NCI-H2081 treated with DMSO at 0.1 percent for 48 hours (cell line): ENCODE measurements around the gene KPNA3.
"Not testable (repeated sequence)": the region's sequence is repeated elsewhere in the genome, so short reads cannot be mapped to it uniquely, and the experiment has no call there.

Source experiments
- DNase-seq: peaks from one replicate; lab custom pipeline; 2025; lab: John Stamatoyannopoulos, UW

The KPNA3 gene

DNA sequence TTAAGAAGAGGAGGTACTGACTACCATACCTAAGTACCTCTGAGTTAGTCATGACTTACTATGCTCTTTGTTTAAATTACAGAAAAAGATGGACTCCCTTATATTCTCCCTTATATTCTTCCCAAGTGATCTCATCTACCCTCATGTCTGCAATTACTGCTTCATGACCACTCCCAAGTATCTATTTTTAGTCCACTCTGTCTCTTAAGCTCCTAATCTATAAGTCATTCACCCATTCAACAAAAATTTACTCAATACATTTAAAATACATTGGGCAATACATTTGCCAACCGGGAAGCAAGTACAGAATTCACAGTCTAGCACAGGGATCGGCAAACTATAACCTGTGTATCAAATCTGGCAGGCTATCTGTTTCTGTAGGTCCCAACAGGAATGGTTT lies 42.6 kb downstream of the KPNA3 start:
- no peak for DNase-seq

DNA sequence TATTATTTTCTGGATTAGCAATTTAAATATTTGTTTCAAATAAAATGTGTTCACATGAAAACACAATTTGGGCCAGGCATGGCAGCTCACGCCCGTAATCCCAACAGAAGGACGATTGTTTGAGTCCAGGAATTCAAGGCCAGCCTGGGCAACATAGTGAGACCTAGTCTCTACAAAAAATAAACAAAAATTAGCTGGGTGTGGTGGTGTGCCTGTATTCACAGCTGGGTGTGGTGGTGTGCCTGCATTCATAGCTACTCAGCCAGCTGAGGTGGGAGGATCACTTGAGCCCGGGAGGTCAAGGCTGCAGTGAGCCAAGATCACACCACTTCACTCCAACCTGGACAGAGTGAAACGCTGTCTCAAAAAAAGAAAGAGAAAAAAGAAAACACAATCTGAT lies 46.4 kb downstream of the KPNA3 start:
- DNase-seq: no peak

DNA sequence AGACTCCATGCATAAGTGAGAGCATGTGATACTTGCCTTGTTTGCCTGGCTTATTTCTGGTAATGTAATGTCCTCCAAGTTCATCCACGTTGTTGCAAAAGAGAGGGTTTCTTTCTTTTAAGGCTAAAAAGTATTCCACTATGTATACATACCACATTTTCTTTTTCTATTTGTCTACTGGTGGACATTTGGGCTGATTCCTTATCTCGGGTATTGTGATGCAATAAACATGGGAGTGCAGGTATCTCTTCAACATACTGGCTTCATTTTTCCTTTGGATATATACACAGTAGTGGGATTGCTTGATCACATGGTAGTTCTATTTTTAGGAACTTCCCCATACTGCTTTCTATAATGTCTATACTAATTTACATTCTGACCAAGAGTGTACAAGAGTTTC lies 51.6 kb downstream of the KPNA3 start:
- no peak for DNase-seq

DNA sequence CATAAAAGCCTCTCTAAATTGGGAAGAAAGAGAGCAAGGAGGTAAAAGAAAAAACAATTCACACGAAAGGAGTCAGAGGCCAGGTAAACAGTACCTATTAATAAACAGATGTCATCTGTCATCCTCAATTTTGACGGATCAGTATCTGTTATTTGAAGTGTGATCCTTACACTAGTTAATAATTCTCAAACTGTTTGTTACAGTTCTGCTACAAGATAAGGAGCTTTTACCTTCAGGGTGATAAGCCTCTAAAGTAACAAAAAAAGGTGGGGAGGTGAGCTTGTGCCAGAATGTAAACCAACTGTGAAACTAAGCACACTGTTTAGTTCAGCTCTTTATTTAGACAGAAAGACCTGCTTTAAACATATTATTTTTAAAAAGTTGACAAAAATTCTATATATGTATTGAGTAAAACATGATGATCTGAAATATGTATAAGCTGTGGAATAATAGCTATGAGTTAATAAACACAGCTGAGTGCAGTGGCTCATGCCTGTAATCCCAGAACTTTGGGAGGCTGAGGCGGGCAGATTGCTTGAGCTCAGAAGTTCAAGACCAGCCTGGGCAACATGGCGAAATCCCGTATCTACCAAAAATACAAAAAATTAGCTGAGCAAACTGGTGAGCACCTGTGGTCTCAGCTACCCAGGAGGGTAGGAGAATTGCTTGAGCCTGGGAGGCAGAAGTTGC lies 52.8 kb downstream of the KPNA3 start:
- no peak for DNase-seq

DNA sequence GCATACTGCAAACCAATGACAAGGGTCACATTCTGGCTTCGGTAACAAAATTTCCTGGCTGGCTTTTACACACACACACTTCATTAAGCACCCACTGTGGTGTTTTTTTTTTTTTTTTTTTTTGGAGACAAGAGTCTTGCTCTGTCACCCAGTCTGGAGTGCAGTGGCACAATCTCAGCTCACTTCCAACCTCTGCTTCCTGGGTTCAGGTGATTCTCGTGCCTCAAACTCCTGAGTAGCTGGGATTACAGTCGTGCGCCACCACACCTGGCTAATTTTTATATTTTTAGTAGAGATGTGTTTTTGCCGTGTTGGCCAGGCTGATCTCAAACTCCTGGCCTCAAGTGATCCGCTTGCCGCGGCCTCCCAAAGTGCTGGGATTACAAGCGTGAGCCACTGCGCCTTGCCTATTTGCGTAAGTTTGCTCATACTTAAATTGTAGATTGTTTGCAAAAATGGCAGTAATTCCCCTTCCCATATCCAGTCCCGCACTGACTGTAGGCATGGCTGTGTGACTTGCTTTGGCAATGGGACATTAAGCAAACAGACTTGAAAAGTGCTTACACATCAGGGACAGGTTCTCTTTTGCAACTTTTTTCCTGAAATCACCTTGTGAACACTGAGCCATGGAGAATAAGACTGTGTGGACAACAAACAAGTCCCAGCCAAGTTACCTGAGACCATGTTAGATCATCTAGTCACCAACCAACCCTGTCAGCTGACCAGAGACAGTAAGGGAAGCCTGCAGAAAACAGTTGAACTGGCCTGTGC lies 59.1 kb downstream of the KPNA3 start:
- no peak for DNase-seq

DNA sequence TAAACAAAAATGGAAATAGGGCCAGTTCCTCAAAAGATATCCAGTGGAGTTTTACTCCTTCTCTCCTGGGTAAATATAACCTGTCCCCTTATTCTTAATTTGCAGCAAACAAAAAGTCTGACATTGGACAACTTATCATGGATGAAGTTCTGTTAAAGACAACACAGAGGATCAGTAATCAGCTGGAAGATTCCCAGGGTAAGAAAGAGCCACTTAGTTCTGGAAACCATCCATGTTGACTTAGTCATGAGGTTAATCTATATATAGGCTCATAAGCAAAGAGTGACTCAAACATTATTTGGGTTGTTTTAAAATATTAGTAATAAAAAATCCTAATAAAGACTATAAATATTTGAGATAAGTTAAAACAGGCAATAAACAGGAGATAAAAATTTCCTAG lies 60.7 kb downstream of the KPNA3 start:
- DNase-seq: no peak

DNA sequence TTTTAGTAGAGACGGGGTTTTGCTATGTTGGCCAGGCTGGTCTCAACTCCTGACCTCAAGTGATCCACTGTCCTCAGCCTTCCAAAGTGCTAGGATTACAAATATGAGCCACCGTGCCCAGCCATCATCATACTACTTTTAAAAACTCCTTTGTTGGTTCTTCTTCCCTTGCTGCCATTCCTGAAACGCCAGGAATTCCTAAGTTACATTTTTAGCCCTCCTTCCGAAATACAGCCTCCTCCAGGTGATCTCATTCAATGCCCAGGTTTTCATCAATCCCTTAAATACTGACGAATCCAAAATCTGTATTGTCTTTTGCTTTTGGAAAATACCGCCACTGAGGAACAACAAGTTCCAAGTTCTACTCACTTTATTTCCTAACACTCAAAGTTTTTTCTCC lies 75.9 kb downstream of the KPNA3 start:
- no peak for DNase-seq

DNA sequence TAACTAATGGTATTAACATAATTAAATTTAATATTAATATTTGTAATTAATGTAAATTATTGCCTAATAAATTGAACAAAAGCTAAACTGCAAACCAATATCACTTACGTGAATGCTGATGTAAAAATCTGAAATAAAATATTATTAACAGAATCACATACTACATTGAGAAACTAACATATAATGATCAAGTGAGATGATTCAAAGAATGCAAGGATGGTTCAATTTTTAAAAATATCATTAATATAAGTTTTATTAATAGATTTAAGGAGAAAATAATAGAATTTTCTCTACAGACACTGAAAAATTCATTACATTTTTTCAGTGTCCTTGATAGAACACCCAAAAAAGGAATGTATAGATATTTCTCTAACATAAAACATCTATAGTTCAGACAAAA lies 77.7 kb downstream of the KPNA3 start:
- DNase-seq: no peak

DNA sequence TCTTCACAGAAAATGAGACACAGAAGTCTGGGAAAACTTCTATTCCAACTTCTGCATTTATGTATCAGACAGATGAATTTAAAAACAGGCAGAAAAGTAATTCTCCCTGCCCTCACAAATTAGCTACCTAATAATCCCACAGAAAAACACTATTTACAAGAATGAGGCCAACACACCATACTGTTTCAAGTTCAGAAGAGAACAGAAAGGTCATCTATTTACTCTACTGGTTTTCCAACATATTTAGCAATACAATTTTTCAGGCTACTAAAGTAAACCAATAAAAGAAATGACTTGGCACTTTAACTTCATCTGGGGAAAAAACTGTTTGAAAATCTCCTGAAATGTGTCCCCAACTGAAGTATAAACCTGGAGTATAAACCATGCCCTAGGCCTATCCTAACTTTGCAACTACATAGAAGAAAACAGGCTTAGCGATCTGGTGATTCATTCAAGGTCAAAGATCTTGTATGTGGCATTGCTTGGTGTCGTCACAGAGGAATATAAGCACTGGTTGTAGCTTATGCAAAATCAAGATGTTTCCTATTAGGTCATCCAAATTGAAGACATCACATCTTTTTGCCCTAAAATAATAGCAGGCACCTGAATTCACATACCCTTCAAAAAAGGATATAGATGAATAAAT lies 81.1 kb downstream of the KPNA3 start:
- no peak for DNase-seq

DNA sequence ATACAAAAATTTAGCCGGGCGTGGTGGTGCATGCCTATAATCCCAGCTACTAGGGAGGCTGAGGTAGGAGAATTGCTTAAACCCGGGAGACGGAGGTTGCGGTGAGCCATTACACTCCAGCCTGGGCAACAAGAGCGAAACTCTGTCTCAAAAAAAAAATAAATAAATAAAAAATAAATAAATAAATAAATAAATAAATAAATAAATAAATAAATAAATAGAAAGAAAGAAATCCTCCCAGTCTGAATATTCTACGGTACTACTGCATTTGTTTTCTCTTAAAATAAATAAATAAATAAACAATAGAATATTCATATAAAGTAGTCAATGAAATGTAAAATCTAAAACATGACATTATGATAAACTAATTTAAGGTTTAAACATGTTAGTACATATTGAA lies 88.2 kb downstream of the KPNA3 start:
- not testable (repeated sequence) for DNase-seq

DNA sequence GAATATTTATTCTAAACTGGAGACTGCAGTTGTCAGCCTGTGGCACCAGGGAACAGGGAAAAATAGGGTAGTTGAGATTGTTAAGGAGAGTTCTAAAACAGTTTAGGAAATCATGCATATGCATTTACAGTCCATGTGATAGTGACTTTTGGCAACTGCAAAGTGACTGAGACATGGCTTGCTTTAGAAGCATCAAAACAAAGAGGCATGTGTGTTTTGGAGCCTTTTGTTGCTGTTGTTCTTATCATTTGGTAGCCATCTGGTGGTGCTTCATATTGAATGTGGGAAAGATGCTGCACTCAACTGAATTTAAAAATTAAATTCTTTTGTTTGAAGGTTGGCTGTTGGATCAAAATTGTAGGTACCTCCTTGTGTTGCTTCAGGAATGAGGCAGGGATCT lies 91.0 kb downstream of the KPNA3 start:
- DNase-seq: no peak

DNA sequence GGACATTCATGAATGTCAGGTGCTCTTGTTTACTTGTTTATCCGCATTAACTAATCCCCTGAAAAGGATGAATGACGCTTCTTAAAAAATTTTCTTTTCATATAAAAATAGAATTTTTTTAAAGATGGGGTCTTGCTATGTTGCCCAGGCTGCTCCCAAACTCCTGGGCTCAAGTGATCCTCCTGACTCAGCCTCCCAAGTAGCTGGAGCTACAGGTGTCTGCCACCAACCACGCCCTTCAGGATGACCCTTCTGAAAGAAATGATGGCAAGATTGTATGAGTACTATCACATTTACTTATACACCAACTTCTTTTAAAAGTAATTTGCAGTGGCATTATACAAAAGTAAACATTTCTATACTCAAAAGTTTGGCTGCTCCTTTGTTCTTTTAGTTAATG lies 95.0 kb downstream of the KPNA3 start:
- DNase-seq: no peak

DNA sequence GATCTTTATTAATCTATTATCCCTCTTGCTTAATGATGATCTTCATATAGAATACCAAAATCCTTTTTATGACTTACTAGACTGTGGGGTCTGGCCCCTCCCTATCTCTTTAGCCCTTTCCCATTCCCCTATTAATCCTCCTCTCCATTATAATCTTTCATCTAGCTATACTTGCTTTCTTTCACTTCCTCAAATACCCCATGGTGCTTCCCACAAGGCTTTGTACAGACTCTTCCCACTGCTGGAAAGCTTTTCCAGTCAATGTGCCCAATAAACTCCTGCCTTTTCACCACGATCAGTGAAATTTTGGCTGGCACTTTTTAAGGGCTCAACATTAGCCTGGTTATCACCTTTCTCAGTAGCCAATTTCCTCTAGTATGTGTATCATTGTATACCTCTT lies 98.0 kb downstream of the KPNA3 start:
- no peak for DNase-seq

DNA sequence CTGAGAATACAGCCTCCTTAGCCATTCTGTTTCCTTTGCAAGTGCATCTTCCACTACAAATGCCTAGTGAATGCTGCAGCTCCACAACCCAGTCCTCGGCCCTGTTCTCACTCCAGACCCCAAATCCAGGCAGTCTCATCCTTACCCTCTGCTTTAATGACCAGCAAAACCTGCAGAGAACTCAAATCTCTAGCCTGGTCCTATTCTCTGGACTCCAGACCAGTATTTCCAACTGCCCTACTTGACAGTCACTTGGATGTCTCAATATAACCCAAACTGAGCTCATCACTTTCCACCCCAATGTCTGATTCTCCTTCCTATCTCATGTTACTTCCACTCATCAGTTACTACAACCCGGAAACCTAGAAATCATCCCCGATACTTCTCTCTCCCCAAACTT lies 98.6 kb downstream of the KPNA3 start:
- DNase-seq: no peak

DNA sequence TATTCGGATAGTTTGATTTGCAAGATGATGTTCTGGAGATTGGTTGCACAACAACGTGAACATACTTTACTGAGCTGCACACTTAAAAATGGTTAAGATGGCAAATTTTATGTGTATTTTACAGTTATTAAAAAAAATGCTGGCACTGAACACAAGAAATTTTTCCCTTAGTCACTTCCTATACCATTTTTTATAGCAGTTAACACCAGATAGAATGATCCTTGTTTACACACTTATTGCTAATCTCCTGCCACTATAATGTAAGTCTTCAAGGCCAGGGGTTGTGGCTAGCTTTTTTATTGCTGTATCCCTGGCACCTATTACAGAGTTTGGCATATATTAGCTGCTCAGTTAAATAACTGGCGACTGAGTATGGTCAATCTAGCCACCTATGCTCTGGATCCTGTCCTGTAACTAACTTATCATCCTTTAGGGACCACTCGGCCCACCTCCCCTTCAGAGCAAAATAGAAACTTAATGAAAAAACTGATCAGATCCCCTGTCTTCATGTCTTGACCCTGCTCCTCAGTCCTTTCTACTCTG lies 99.2 kb downstream of the KPNA3 start:
- DNase-seq: no peak

DNA sequence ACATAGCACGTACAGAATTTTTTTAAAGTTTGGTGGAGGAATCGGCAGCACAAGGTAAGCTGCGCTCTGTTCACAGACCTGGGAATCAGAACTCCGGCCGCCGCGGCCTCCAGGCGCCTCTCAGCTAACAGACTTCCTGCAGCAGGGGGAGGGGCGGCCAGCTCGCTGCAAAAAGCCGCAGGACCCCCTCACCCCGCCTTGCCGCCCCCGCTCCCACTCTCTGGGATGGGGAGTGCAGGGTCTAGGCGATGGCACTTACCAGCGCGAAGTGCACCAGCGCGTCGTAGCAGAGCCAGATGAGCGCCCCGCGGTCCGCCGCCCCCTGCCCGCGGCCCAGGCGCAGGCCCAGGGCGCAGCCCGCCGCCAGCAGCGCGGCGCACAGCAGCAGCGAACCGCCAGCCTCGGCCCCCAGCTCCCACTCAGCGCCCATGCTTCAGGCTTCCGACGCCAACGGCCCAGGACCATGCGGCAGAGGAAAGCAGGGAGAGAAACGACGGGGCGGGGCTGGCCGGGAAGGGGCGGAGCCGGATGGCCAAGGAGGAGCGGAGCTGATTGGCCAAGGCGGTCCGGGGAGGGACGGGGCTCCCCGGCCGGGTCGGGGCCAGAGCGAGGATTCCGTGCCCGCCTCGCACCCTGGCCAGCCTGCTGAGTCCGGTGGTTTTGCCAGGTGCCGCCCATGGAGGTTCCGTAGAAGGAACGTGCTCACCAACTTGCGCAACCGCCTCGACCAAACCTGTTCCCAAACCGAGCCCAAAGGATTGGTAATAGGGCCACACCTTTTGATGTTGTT lies 101.3 kb downstream of the KPNA3 start, which contains the start of gene EBPL:
Gene EBPL, minus strand, starts transcription at position 492 of the 790 bp plus-strand sequence. Its CDS starts 62 bp downstream, at position 430.
- DNase-seq: no peak

DNA sequence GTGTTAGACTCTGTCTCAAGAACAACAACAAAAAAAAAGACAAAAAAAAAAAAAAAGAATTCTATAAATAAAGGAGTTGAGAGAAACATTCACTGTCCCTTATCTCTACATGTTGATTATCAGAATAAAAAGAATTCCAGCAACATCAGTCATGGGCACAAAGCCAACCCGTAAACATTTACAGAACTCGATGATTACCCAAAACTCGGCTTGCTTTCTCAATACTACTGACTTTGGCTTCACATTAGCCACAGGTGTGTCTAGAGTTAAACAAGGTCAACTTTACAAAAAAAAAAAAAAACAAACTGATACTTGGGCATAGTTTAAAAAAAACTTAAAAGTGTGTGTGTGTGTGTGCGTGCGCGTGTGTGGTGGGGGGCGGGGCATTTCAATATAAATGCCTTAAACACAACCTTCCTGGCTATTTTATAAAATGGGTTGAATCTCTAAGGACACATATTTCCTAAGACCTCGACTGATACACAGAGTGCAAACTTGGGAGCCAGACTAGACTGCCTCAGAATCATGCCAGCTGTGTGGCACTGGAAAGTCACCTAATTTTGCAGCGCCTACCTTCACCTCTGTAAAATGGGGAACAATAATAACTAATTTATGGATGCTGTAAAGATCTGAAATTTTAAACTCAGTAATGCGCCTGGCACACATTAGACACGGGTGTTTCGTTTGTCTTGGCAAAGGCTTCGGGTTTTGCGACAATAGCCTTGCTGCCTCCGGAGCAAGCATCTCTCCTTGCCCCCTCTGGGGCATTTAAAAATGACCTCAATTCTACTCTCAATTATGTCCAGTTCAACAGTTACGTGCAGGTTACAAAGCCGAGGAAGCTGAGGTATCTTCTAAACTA lies 102.1 kb downstream of the KPNA3 start:
- DNase-seq: no peak

DNA sequence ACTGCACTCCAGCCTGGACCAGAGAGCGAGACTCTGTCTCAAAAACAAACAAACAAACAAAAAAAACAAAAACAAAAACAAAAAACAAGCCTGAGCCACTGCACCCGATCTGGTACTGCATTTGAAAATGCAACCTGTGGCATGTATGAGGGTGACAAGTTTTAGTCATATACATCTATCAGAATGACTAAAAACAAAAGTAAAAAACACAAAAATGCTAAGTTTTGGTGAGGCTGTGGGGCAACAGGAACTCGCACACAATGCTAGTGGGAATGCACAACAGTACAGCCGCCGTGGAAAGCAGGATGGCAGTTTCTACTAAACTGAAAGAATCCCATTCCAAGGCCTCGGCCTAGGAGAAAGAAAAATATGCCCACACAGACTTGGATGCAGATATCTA lies 109.0 kb downstream of the KPNA3 start:
- DNase-seq: no peak

DNA sequence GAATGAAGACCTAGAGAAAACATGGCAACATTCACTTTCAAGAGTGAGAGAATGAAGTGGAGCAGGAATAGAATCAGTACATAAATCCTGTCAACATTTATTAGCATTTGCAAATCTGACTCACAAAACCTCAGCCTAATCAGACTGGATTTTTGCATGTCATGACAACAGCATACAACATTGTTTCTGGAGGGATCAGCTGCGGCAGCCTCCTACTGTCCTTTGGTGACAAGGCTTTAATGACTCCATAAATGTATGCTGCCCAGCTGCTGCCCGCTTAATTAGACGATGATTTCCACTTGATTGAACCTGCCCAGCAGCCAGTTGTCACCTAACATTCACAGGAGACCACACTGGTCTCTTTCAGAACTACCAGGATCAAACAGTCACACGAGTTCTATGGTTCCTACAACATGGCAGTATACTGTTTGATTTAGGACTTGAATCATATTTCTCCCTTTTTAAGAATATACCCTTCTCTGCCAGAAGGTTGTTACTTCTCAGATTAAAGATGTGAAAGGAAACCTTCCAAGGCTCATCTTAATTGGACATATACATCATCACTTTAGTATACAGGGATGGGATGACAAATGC lies 110.5 kb downstream of the KPNA3 start:
- DNase-seq: no peak

DNA sequence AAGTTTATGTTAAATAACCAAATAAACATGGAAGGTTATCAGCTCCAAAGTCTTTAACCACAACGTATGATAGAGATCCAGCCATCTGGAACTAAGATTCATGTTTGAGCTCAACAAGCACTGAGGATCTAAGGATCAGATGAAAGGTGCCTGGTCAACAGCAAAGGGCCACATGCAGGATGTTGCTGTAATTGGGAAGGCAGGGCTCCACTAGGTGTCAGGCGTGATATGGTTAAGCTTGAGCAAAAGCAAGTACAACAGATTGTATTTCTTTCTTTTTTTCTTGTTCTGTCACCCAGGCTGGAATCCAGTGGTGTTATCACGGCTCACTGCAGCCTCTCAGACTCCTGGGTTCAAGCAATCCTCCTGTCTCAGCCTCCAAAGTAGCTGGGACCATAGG lies 113.2 kb downstream of the KPNA3 start:
- no peak for DNase-seq
